ENCODE data around the gene LOXL1.

The LOXL1 gene

DNA sequence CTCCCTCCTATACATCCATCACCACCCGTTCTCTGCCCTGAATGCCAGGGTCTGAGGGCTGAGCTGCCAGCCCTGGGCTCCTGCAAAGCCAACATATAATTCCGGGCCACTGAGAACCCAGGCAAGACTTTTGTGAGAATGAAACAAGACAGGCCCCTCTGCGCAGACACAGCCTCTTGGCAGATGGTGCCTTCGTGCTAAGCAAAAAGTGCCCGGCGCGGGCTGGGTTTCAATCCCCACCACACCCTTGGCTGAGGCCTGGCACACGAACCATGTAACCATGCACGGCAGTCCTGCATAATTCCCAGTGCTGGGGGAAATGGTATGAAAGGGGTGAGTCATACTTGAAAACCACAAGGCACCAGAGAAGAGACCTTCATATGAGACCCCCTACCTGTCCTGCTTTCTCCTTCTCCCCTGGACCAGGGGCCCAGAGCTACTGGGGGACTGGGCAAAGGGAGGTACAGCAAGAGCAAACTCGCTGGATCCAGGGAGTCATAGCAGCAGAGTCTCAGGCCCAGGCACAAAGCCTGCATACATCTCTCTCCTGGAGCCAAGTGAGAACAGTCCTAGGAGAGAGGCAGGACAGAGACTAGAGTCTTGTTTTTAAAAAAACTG lies 26.1 kb upstream of the LOXL1 start:
- peak; percentile 42 to 59 for DNase-seq

GRCh38 chr15:73901126-73901810 lies 25.0 kb upstream of the LOXL1 start:
- DNase-seq = no peak

GRCh38 chr15:73902121-73903020 lies 23.9 kb upstream of the LOXL1 start:
- DNase-seq = no peak

DNA sequence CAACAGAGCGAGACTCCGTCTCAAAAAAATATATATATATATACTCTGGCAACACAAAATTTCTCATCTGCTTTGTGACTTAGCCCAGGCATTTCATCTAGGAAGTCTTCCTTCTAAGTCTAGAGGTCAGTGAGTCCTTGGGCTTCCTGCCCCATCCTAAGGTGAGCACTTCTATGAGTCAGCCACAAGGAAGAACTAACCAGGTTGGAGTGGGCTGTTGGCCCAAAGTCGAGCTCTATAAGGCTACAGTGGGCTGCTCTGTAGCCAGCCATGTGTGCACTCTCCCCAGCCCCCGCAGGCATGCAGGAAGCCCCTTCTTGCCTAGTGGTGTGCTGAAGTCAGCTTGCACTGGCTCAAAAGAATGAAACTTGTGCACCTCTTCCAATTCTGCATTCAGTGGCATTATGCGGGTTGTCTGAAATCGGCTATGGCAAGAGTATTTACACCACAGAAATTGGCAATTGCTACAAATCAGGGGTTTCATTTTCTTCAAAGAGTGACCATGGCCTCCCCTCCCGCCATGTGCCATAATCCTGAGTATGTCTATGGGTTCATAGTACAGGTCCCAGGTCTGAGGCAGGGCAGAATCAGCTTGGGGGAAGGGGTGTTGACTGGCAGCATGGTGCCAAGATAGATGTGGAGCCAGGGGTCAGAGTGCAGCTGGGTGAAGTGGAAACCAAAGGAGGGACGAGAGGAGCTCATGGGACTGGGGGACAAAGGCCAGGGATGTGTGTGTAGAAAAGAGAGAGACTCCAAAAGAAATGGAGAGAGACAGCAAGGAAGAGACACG lies 22.0 kb upstream of the LOXL1 start:
- no peak for DNase-seq

GRCh38 chr15:73905225-73905827 lies 20.9 kb upstream of the LOXL1 start:
- DNase-seq = no peak

- DNase-seq = no peak
Measured at GRCh38 chr15:73906346-73907034, 19.8 kb upstream of the LOXL1 start.

DNA sequence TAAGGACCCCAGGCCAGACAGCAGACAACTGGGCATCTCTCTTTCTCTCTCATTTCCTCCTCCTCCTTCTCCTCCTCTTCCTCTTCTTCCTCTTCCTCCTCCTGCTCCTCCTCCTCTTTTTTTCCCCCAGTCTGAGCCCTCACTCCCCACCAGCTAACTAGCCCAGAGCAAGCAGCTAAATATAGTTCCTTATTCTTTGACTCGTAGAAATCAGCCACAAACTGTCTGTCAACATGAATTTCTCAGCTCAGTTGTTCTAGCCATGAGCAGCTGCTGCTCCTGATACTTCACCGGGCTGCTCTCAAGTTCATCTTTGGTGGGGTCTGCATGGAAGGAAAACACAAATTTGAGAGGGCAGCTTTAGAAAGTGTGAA lies 19.2 kb upstream of the LOXL1 start:
- DNase-seq = no peak

DNA sequence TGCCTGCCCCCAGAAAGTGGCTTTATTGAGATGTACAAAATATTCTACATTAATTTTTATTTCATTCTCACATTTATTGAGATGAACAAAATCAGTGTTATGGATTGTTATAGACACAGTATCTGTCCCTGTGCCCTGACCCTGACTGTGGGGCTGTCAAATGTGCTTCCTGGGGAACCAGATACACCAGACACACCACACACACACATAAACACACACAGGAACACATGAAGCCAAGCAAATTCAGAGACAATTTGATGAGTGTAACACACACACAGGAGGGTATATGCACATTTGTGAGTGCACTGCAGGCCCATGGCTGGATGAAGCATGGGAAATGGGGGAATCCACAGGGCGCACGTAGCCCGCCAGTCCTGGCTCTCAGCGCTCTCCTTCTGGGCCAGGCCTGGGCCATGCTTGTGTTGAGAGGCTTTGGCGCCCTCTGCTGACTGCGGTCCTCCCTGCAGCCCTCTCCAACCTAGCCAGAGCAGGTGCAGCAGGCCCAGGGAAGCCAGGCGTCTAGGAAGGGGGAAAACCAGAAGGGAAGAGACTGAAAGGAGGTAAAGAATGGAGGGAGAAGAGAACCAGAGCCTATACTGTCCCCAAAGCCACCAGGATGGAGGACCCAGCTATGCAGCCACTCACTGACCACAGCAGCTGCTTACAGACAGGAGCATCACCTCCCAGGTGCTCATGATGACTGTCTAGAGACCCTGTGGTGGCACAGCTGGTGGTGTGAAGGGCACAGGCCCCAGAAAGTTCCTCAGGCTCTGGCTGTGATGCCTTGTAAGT lies 18.0 kb upstream of the LOXL1 start:
- DNase-seq = peak; percentile 23 to 84

GRCh38 chr15:73908822-73909122 lies 17.5 kb upstream of the LOXL1 start:
- DNase-seq = no peak

DNA sequence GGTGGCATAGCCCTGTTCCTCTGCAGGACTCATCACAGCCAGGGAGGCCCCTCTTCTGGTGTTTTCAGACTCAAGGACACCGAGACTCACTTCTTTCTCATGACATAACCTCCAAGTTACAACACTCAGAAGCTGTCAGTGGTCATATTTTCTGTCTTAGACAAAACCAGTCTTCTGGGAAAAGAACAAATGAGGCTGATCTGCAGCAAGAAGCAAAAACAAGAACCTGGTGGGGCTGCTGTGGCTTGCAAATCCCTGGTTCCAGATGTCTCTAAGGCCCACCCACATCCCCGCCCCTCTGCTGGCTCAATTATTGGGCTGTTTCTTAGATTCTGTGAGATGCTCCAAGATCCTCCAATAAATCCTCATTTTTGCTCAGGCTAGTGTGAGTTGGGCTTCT lies 16.6 kb upstream of the LOXL1 start:
- DNase-seq = no peak

GRCh38 chr15:73910522-73911303 lies 15.5 kb upstream of the LOXL1 start:
- DNase-seq = no peak

GRCh38 chr15:73912030-73912596 lies 14.1 kb upstream of the LOXL1 start:
- no peak for DNase-seq

DNA sequence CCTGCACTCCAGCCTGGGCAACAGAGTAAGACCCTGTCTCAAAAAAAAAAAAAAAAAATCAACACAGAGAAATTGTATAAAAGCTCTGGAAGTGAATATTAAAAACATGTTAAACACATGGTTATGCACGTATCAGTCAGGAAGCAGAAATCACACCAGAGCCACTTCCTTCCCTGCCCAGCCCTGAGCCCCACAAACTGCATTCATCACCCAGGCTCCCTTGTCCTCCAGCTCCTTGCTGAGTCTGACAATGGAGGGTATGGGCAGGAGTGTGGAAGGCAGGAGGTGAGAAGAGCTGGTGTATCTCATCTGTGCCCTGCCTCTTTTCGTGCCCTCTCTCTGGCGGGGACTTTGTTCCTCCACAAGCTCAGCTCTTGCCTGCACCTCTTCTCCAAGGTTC lies 12.1 kb upstream of the LOXL1 start:
- DNase-seq = no peak

DNA sequence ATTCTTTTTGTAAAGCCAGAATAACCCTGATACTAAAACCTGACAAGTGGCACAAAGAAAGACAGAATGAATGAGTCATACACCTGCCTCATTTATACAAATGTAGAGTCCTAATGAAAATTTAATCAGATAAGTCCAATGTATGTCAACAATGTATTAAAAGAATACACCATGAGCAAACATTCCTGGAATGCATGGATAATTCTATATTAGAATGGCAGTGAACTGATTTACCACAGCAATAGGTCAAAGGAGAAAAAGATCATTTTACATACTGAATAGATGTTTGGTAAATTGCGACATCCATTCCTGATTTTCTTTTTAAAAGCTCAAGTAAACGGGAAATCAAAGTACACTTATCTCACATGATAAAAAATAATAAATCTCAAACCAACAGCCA lies 11.2 kb upstream of the LOXL1 start:
- no peak for DNase-seq

- DNase-seq = no peak
Measured at GRCh38 chr15:73918784-73919183, 7.5 kb upstream of the LOXL1 start.

GRCh38 chr15:73919706-73920105 lies 6.6 kb upstream of the LOXL1 start:
- no peak for DNase-seq

DNA sequence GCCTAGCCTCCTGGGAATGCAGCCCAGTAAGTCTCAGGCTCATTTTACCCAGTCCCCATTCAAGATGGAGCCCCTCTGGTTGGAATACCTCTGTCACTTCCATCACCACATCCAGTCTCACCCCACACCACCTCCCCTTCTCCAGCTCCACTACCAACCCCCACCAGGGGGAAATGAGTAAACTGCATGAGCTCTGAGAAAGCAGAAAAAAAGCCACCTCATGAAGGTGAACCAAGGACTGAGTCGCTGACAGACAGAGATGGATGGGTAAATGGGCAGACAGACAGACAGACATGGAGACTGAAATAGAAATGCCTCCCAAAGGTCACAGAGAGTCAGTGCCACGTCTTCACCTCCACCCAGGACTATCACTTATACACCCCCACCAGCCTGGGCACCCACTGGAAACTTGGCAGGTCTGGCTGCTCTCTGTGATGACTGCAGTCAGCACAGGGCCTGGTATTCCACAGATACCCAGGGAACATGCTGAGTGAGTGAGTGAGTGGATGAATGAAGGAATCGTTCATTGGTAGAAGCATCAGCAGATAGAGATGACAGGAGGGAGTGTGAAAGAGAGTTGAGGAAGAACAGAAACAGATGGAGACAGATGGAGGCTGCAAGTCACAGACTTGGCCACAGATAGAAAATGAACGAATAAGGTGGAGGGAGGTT lies 4.9 kb upstream of the LOXL1 start:
- DNase-seq = peak in 1 of 2 experiments; percentile 22

- DNase-seq = peak in 1 of 2 experiments; percentile 25
Measured at GRCh38 chr15:73922186-73923151, 3.8 kb upstream of the LOXL1 start.
